Effector CD4-positive, alpha-beta T cell (primary cell): Measurements from ENCODE around the gene RAB14.
A peak's percentile ranks its signal among the peaks of the same experiment; 100 is the strongest.
"Not testable (repeated sequence)": the region's sequence is repeated elsewhere in the genome, so short reads cannot be mapped to it uniquely, and the experiment has no call there.

ENCODE experiments used
- DNase-seq: peaks from one replicate; pipeline ENCODE4 v3.0.0-alpha.2; 2020

The RAB14 gene

DNA sequence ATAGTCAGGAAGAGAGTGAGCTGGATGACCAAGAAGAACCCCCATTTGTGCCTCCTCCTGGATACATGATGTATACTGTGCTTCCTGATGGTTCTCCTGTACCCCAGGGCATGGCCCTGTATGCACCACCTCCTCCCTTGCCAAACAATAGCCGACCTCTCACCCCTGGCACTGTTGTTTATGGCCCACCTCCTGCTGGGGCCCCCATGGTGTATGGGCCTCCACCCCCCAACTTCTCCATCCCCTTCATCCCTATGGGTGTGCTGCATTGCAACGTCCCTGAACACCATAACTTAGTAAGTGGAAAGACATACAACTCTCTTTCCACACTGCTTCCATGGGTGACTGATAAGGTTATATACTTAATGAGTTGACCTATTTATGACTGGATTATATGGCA, 51.5 kb downstream of the RAB14 start:
- DNase-seq, result no peak

DNA sequence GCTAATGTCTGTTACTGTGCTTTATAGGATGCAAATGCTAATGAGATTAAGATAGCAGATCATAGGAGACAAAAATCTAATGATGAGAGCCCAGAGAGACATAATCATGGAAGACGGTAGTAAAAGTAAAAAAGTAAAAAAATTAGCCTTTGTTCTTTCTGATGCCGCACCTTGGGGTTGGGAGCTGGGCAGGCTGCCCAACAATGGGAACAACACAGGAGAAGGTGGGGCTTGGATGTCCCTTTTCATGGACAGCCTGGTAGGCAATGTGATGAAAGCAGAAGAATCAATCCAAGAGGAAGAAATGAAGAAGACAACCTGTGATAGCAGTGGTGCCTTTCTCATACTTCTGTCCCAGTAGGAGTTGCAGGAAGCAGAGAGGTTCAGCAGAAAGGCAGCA, 57.2 kb downstream of the RAB14 start:
- no peak for DNase-seq

DNA sequence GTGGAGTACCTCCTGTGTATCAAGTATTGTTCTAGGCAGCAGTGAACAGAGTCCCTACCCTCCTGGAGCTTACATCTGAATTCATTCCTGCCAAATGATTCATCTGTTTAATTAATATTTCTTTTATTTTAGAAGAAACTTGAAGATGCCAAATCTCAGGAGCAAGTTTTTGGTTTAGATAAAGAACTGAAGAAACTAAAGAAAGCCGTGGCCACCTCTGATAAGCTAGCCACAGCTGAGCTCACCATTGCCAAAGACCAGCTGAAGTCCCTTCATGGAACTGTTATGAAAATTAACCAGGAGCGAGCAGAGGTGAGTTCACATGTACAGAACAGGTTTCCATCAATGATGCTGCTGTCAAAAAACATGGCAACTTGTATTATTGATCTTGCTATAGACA, 57.9 kb downstream of the RAB14 start:
- DNase-seq, result no peak

GRCh38 chr9:121141706-121142105, 60.0 kb downstream of the RAB14 start:
- DNase-seq, result no peak

DNA sequence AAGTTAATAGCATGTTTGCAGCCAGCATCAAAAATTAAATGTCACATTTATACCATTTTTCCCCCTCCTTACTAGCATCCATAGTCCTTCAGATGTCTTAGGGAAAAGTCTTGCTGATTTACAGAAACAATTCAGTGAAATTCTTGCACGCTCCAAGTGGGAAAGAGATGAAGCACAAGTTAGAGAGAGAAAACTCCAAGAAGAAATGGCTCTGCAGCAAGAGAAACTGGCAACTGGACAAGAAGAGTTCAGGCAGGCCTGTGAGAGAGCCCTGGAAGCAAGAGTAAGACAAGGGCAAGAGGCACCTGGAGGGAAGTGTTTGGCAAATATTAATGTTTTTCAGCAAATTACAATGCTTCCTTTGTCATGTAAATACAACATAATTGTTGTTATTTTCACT, 60.4 kb downstream of the RAB14 start:
- no peak for DNase-seq

GRCh38 chr9:121140162-121140561, 61.5 kb downstream of the RAB14 start:
- no peak for DNase-seq

DNA sequence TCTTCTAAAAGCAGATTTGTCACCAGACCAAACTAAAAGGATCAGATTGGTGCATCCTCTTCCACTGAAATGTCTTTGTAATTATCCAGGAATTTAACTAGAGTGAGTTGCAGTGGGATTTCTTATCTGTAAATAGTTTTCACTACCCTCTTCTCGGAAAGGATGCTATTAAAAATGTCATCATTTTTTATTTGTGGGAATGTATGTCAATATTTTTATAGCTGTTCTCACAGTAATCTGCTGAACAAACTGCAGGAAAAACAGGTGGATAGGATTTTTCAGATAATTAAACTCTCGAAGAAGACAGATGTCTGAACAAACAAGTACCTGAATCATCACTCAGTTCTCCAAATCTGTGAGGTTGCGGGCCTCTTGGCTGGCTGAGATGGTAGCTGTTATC, 62.7 kb downstream of the RAB14 start:
- DNase-seq, result no peak

DNA sequence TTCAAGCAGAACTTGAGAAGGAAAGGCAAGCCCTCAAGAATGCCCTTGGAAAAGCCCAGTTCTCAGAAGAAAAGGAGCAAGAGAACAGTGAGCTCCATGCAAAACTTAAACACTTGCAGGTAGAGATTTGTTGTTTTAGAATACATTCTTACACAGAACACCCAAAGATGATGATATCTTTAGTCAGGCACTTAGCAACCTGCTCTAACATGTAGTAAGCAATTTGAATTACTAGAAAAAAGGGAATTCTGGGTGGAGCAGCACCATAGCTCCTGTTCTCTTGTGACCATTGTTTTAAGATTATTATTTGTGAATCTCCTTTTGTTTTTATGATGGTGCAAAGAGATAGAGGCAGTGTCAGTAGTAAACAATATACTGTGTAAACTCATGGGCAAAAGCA, 63.1 kb downstream of the RAB14 start:
- DNase-seq, result no peak

DNA sequence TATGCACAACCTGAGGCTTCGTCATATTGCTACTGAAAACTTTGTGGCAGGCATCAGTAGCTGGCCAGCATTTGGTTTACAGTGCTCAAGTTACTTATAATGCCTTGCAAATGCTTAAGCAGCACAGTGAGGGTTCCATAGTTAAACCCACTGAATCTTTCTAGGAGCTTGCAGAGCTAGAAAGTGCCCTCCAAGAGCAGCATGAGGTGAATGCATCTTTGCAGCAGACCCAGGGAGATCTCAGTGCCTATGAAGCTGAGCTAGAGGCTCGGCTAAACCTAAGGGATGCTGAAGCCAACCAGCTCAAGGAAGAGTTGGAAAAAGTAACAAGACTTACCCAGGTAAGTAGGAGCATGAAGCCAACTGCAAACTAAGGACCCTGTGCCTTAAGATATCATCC, 66.0 kb downstream of the RAB14 start:
- DNase-seq, result no peak

DNA sequence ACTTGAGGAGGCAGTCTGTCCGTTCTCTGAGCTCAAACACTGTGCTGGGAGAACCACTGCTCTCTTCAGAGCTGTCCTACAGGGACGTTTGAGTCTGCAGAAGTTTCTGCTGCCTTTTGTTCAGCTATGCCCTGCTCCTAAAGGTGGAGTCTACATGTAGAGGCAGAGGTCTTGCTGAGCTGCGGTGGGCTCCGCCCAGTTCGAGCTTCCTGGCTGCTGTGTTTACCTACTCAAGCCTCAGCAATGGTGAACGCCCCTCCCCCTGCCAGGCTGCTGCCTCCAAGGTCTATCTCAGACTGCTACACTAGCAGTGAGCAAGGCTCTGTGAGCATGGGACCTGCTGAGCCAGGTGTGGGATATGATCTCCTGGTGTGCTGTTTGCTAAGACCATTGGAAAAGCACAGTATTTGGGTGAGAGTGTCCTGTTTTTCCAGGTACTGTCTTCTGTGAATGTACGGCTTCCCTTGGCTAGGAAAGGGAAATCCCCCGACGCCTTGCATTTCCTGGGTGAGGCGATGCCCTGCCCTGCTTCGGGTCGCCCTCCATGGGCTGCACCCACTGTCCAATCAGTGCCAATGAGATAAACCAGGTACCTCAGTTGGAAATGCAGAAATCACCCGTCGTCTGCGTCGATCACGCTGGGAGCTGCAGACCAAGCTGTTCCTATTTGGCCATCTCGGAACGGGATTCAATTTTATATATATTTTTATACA, 68.4 kb downstream of the RAB14 start:
- peak; percentile 68 for DNase-seq

DNA sequence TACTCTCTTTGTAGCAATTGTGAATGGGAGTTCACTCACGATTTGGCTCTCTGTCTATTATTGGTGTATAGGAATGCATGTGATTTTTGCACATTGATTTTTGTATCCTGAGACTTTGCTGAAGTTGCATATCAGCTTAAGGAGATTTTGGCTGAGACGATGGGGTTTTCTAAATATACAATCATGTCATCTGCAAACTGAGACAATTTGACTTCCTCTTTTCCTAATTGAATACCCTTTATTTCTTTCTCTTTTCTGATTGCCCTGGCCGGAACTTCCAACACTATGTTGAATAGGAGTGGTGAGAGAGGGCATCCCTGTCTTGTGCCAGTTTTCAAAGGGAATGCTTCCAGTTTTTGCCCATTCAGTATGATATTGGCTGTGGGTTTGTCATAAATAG, 72.3 kb downstream of the RAB14 start:
- DNase-seq, result not testable (repeated sequence)
